ENCODE data around the gene ZNF391. TPM values are rescaled to one million over a fixed set of nuclear protein-coding genes. Genes with fewer than 3 reads are reported as not detected.

Gene ZNF391
- total RNA-seq, 1 experiment from 2014 or later = 1.1 TPM

DNA sequence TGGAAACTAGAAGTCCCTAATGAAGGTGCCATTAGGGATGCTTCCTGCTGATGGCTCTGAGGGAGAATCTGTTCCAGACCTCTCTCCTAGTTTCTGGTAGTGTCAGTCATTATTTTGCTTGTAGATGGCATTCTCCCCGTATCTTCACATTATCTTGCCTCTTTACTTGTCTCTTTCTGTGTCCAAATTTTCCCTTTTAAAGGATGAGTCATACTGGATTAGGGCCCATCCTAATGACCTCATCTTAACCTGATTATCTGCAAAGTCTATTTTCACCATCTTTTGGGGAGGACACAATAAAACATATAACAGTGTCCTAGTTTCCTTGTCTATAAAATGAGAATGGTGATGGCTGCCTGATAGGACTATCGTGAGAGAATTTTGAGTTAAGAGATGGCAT, 27.3 kb downstream of the ZNF391 start:
- BruUV-seq (replicated peaks) = no TSS peak
- H3K27ac ChIP-seq (ENCODE audit: low read depth, low read length) = no peak overlapping the region
- ChIA-PET CTCF (no interaction called here), POLR2A (no interaction called here), RAD21 (ENCODE audit: low non-redundant PET in 1 of 2, low total read pairs in 2 of 2, uncharacterized antibody in 2 of 2, unreplicated experiment in 2 of 2) (no interaction called here)
- TF ChIP-seq, protein P1, sequence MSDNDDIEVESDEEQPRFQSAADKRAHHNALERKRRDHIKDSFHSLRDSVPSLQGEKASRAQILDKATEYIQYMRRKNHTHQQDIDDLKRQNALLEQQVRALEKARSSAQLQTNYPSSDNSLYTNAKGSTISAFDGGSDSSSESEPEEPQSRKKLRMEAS (IDR thresholded peaks at IDR 0.05) = no peak
- TF ChIP-seq CEBPB (IDR thresholded peaks at IDR 0.05; ENCODE audit: low read depth) (no peak), YY1 (IDR thresholded peaks at IDR 0.05; ENCODE audit: extremely low read depth, insufficient replicate concordance, low read depth, low read length) (no peak), EGR1 (IDR thresholded peaks at IDR 0.05; ENCODE audit: low read depth) (no peak), ELF1 (IDR thresholded peaks at IDR 0.05; ENCODE audit: borderline replicate concordance, low read depth) (no peak), JUND (IDR thresholded peaks at IDR 0.05) (no peak), EZH2phosphoT487 (IDR thresholded peaks at IDR 0.05; ENCODE audit: borderline replicate concordance) (no peak), CBX3 (IDR thresholded peaks at IDR 0.05; ENCODE audit: low read depth) (no peak), SIN3A (IDR thresholded peaks at IDR 0.05; ENCODE audit: low read depth) (no peak), SP1 (IDR thresholded peaks at IDR 0.05; ENCODE audit: low read depth) (no peak), SRF (IDR thresholded peaks at IDR 0.05; ENCODE audit: low read depth) (no peak)
- TF ChIP-seq, protein P2, sequence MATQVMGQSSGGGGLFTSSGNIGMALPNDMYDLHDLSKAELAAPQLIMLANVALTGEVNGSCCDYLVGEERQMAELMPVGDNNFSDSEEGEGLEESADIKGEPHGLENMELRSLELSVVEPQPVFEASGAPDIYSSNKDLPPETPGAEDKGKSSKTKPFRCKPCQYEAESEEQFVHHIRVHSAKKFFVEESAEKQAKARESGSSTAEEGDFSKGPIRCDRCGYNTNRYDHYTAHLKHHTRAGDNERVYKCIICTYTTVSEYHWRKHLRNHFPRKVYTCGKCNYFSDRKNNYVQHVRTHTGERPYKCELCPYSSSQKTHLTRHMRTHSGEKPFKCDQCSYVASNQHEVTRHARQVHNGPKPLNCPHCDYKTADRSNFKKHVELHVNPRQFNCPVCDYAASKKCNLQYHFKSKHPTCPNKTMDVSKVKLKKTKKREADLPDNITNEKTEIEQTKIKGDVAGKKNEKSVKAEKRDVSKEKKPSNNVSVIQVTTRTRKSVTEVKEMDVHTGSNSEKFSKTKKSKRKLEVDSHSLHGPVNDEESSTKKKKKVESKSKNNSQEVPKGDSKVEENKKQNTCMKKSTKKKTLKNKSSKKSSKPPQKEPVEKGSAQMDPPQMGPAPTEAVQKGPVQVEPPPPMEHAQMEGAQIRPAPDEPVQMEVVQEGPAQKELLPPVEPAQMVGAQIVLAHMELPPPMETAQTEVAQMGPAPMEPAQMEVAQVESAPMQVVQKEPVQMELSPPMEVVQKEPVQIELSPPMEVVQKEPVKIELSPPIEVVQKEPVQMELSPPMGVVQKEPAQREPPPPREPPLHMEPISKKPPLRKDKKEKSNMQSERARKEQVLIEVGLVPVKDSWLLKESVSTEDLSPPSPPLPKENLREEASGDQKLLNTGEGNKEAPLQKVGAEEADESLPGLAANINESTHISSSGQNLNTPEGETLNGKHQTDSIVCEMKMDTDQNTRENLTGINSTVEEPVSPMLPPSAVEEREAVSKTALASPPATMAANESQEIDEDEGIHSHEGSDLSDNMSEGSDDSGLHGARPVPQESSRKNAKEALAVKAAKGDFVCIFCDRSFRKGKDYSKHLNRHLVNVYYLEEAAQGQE (IDR thresholded peaks at IDR 0.05; ENCODE audit: low read depth) = no peak
- TF ChIP-seq, protein P3, sequence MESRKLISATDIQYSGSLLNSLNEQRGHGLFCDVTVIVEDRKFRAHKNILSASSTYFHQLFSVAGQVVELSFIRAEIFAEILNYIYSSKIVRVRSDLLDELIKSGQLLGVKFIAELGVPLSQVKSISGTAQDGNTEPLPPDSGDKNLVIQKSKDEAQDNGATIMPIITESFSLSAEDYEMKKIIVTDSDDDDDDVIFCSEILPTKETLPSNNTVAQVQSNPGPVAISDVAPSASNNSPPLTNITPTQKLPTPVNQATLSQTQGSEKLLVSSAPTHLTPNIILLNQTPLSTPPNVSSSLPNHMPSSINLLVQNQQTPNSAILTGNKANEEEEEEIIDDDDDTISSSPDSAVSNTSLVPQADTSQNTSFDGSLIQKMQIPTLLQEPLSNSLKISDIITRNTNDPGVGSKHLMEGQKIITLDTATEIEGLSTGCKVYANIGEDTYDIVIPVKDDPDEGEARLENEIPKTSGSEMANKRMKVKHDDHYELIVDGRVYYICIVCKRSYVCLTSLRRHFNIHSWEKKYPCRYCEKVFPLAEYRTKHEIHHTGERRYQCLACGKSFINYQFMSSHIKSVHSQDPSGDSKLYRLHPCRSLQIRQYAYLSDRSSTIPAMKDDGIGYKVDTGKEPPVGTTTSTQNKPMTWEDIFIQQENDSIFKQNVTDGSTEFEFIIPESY (IDR thresholded peaks at IDR 0.05; ENCODE audit: extremely low read depth, insufficient replicate concordance, low read length) = no peak
- TF ChIP-seq, protein P4, sequence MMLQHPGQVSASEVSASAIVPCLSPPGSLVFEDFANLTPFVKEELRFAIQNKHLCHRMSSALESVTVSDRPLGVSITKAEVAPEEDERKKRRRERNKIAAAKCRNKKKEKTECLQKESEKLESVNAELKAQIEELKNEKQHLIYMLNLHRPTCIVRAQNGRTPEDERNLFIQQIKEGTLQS (IDR thresholded peaks at IDR 0.05) = no peak
- H4K20me1 ChIP-seq (ENCODE audit: insufficient read depth) = no peaks in the 10 kb centered on the region
- no peaks in the 10 kb centered on the region for H3K36me3 ChIP-seq (ENCODE audit: control insufficient read depth in 1 of 2, insufficient read depth in 2 of 2, low read length in 2 of 2)
- H2AFZ ChIP-seq (ENCODE audit: low read depth, low read length, poor library complexity, severe bottlenecking) = no peak overlapping the region
- no peak overlapping the region for H3K4me3 ChIP-seq (replicated peaks in 1 of 2; ENCODE audit: low read depth in 1 of 2, low read length in 2 of 2)
- ATAC-seq = no peak
- H3K9me2 ChIP-seq (ENCODE audit: insufficient read depth) = no peaks in the 10 kb centered on the region
- H3K79me2 ChIP-seq (ENCODE audit: insufficient read depth, low read length) = no peaks in the 10 kb centered on the region
- H3K9ac ChIP-seq (ENCODE audit: low read length) = no peak overlapping the region
- H3K27me3 ChIP-seq (ENCODE audit: insufficient read depth, low read length) = no peaks in the 10 kb centered on the region
- intact Hi-C loops (cut with micrococcal nuclease) = no loop called here
- no peak overlapping the region for H3K4me2 ChIP-seq (ENCODE audit: low read length)
- 0 out of 4 replicates have a peak, but pooled peaks cover 0 to 9% of the 10 kb centered on the region in 2 experiments for H3K9me3 ChIP-seq (ENCODE audit: control insufficient read depth in 1 of 2, insufficient read depth in 1 of 2, low read depth in 1 of 2, low read length in 2 of 2)
- H3K4me1 ChIP-seq (ENCODE audit: control insufficient read depth in 1 of 2, insufficient read depth in 2 of 2, low read length in 2 of 2) = no peaks in the 10 kb centered on the region
- DNase-seq (ENCODE audit: low read depth, low spot score) = no peak
